GM21360 (cell line): Measurements from ENCODE around the gene PNMA1.

ENCODE experiments used
- ATAC-seq: cut with Tn5 transposase; IDR thresholded peaks from one replicate; pipeline ENCODE4 v1.9.1; 2021; ENCODE audit warnings: mild to moderate bottlenecking, moderate library complexity; ENCODE audit not compliant: unreplicated experiment

Gene PNMA1

GRCh38 chr14:73713803-73714655 lies at the start of gene PNMA1:
PNMA1 (minus strand) TSS chr14:73714384; CDS start chr14:73713639, 745 bp downstream.
- peak; percentile 62 for ATAC-seq

GRCh38 chr14:73763396-73763795 lies 49.2 kb upstream of the PNMA1 start:
- no peak for ATAC-seq

- no peak for ATAC-seq
Measured at GRCh38 chr14:73762375-73762822, 48.2 kb upstream of the PNMA1 start.

GRCh38 chr14:73761618-73762355 lies 47.6 kb upstream of the PNMA1 start:
- ATAC-seq, result no peak

- no peak for ATAC-seq
Measured at GRCh38 chr14:73760598-73761586, 46.7 kb upstream of the PNMA1 start.

- peak; percentile 54 for ATAC-seq
Measured at GRCh38 chr14:73759714-73760597, 45.8 kb upstream of the PNMA1 start.

GRCh38 chr14:73759183-73759713 lies 45.1 kb upstream of the PNMA1 start:
- no peak for ATAC-seq

- no peak for ATAC-seq
Measured at GRCh38 chr14:73758392-73759182, 44.4 kb upstream of the PNMA1 start.

- no peak for ATAC-seq
Measured at GRCh38 chr14:73757876-73758391, 43.8 kb upstream of the PNMA1 start.

- no peak for ATAC-seq
Measured at GRCh38 chr14:73757381-73757780, 43.2 kb upstream of the PNMA1 start.

GRCh38 chr14:73755434-73756014 lies 41.3 kb upstream of the PNMA1 start:
- no peak for ATAC-seq

GRCh38 chr14:73754911-73755360 lies 40.8 kb upstream of the PNMA1 start:
- ATAC-seq, result no peak

- peak; percentile 32 for ATAC-seq
Measured at GRCh38 chr14:73753887-73754795, 40.0 kb upstream of the PNMA1 start.

GRCh38 chr14:73753124-73753886 lies 39.1 kb upstream of the PNMA1 start:
- no peak for ATAC-seq

- no peak for ATAC-seq
Measured at GRCh38 chr14:73752297-73752992, 38.3 kb upstream of the PNMA1 start.
